Right atrium auricular region (tissue), 2 donors: Measurements from ENCODE around the gene SNRNP200. TPM values are rescaled to one million over a fixed set of nuclear protein-coding genes. Genes with fewer than 3 reads are reported as not detected.
A peak's percentile ranks its signal among the peaks of the same experiment; 100 is the strongest.
"Not testable (repeated sequence)": the region's sequence is repeated elsewhere in the genome, so short reads cannot be mapped to it uniquely, and the experiment has no call there.

Source experiments
- DNase-seq: peaks from one replicate; pipeline ENCODE4 v3.0.0-alpha.2; 2019; ENCODE audit warnings: low spot score
- H3K27ac ChIP-seq, 2 donors: fragments of 200-600 bp; sonication (generic); 1 replicate in 1 of 2; 2 replicates in 1 of 2; pipeline ENCODE4 v1.5.1; 2016 to 2019
- H3K27me3 ChIP-seq, 2 donors: fragments of 200-600 bp; sonication (generic); one replicate each; pipeline versions ENCODE4 v1.5.1 to v1.6.0; 2017 to 2019
- H3K36me3 ChIP-seq: fragments of 200-600 bp; sonication (generic); one replicate; pipeline ENCODE4 v1.5.1; 2016
- H3K4me1 ChIP-seq, 2 donors: fragments of 200-600 bp; sonication (generic); one replicate each; pipeline versions ENCODE4 v1.5.1 to v1.6.0; 2017 to 2019
- H3K4me3 ChIP-seq, 2 donors: fragments of 200-600 bp; sonication (generic); 1 replicate in 1 of 2; 2 replicates in 1 of 2; pipeline ENCODE4 v1.5.1; 2017 to 2019; ENCODE audit warnings: mild to moderate bottlenecking in 1 of 2, moderate library complexity in 1 of 2
- H3K9me3 ChIP-seq, 2 donors: fragments of 200-600 bp; sonication (generic); one replicate each; pipeline ENCODE4 v1.5.1; 2019
- total RNA-seq, 2 donors: library from RNA; depleted of rRNA; stranded (reverse); fragments of >200 nt; gene quantifications; one replicate each; pipeline ENCODE4 v1.1.0, GENCODE V29; 2016
- TF ChIP-seq, protein P1 (sequence below), 2 donors: fragments of 200-600 bp; sonication (generic); IDR thresholded peaks; one replicate each; pipeline ENCODE4 v1.5.1; 2019; ENCODE audit warnings: antibody characterized with exemption in 2 of 2

Gene SNRNP200
- total RNA-seq, 2 donors from 2014 or later: 42.2 to 68.8 TPM

DNA sequence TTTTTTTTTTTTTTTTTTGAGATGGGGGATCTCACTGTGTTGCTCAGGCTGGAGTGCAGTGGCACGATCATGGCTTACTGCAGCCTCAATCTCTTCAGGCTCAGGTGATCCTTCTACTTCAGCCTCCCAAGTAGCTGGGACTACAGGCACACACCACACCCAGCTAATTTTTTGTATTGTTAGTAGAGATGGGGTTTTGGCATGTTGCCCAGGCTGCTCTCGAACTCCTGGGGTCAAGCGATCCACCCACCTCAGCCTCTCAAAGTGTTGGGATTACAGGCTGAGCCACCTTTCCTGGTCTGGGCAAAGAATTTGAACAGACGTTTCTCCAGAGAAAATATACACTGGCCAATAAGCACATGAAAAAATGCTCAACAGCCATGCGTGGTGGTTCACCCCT is 2.9 kb upstream of the SNRNP200 start:
- TF ChIP-seq, protein P1, sequence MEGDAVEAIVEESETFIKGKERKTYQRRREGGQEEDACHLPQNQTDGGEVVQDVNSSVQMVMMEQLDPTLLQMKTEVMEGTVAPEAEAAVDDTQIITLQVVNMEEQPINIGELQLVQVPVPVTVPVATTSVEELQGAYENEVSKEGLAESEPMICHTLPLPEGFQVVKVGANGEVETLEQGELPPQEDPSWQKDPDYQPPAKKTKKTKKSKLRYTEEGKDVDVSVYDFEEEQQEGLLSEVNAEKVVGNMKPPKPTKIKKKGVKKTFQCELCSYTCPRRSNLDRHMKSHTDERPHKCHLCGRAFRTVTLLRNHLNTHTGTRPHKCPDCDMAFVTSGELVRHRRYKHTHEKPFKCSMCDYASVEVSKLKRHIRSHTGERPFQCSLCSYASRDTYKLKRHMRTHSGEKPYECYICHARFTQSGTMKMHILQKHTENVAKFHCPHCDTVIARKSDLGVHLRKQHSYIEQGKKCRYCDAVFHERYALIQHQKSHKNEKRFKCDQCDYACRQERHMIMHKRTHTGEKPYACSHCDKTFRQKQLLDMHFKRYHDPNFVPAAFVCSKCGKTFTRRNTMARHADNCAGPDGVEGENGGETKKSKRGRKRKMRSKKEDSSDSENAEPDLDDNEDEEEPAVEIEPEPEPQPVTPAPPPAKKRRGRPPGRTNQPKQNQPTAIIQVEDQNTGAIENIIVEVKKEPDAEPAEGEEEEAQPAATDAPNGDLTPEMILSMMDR (IDR thresholded peaks at IDR 0.05): no peak
- Histone ChIP-seq H3K9me3 (no peaks in the 10 kb centered on the region), H3K27ac (no peak overlapping the region), H3K36me3 (peaks cover 7% of the 10 kb centered on the region), H3K4me3 (no peak overlapping the region), H3K27me3 (no peaks in the 10 kb centered on the region), H3K4me1 (peaks cover 0 to 15% of the 10 kb centered on the region in 2 donors)
- no peak for DNase-seq

DNA sequence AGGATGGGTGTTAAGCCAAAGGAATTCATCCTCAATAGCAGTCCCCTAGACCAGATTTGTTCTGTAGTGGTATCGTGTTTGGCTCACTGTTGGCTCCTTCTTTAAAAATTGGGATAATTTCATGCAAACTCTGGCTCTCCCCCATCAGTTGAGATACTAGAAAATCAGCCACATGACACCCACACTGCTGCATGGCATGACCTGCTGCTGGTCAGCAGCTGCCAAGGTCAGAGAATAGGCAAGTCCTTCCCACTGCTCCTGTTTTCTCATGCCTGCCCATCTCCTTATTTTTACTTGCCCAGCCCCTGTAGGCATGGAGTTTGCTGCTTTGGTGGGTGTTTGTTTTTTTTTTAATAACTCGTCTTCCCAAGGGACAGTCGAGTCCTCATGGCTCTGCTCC is 1.0 kb upstream of the SNRNP200 start:
- DNase-seq: no peak
- Histone ChIP-seq H3K4me1 (peaks cover 0 to 15% of the 10 kb centered on the region in 2 donors), H3K9me3 (no peaks in the 10 kb centered on the region), H3K36me3 (peaks cover 26% of the 10 kb centered on the region), H3K4me3 (peak overlapping the region; percentile 77 to 86), H3K27ac (peak overlapping the region; percentile 87 to 91), H3K27me3 (no peaks in the 10 kb centered on the region)
- TF ChIP-seq, protein P1 (IDR thresholded peaks at IDR 0.05): no peak

DNA sequence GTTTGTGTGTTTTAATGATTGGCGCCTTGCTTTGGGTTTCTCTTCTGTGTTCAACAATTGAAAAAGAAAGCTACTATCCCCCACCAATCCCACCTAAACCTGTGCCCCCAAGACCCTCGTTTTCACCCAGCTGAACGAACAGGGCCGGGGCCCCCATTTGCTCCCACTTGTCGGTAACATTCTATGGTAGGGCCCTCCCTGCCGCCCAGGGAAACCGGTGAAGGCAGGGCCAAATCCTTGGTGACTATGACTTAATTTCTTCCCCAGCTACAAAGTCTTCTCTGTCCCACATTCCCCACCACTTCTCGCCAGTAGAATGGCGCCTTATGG is 598 bp upstream of the SNRNP200 start:
- peaks cover 0 to 15% of the 10 kb centered on the region in 2 donors for H3K4me1 ChIP-seq
- DNase-seq: no peak
- no peaks in the 10 kb centered on the region for H3K9me3 ChIP-seq
- peaks cover 30% of the 10 kb centered on the region for H3K36me3 ChIP-seq
- no peaks in the 10 kb centered on the region for H3K27me3 ChIP-seq
- TF ChIP-seq, protein P1 (IDR thresholded peaks at IDR 0.05): no peak
- H3K27ac ChIP-seq: peak overlapping the region; percentile 87 to 91
- H3K4me3 ChIP-seq: peak overlapping the region; percentile 77 to 86

DNA sequence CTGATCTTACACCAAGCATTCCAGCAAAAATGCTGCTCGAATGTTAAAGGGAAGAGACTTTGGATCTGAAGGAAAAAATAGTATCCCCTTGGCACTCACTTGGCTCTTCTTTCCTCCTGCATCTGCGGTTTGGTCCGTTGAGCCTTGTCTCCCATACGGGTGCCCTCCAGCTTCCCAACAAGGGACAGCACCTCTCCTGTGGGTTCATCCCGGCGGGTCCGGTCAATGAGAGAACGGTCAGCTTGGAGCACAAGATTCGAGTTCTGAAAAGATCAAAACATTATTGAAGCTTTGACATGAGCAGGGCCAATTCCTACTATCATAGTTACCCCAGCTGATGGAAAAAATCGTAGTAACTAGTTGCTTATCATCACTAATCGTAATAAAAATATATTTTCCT is 740 bp downstream of the SNRNP200 start:
- Histone ChIP-seq H3K36me3 (peaks cover 44% of the 10 kb centered on the region), H3K27me3 (no peaks in the 10 kb centered on the region), H3K27ac (no peak overlapping the region), H3K9me3 (no peaks in the 10 kb centered on the region), H3K4me1 (peaks cover 0 to 15% of the 10 kb centered on the region in 2 donors), H3K4me3 (peak overlapping the region; percentile 77 to 86)
- no peak for DNase-seq
- TF ChIP-seq, protein P1 (IDR thresholded peaks at IDR 0.05): no peak

DNA sequence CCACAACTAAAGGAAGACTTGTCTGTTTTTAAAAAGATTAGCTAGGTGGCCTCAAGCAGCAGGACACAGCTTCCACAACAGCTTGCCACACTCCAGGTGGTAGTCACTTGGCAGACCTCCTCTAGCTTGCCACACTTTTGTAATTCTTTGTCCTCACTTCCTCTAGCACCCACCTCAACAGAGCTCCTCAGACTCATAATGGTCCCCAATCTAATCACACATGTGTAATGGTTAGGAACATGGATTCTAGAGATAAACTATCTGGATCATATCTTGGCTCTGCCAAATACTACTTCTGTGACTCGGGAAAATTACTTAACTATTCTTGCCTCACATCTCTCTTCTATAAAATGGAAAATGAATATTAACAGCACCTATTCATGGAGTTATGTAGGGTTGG is 3.5 kb downstream of the SNRNP200 start:
- H3K36me3 ChIP-seq: peaks cover 71% of the 10 kb centered on the region
- H3K27me3 ChIP-seq: no peaks in the 10 kb centered on the region
- TF ChIP-seq, protein P1 (IDR thresholded peaks at IDR 0.05): no peak
- H3K4me1 ChIP-seq: peaks cover 0 to 15% of the 10 kb centered on the region in 2 donors
- no peak for DNase-seq
- H3K4me3 ChIP-seq: no peak overlapping the region
- no peak overlapping the region for H3K27ac ChIP-seq
- H3K9me3 ChIP-seq: no peaks in the 10 kb centered on the region

DNA sequence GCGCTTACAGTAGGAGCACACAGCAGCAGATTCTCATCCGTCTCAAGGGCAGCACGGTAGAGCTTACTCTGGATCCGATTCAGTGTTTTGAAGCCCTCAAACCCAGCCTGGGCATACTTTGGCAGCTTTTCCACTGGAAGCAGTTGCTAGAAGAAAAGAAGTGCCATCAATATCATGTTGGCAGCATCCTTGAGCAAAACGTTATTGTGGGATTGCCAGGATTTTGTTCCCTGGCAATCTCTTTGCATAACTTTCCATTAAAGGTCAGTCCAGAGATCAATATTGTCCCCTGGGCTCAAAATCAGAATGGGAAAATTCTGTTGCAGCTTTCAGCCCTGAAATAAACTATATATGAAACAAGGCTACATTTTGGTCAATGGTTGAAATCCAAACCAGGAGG is 8.4 kb downstream of the SNRNP200 start:
- Histone ChIP-seq H3K4me3 (no peak overlapping the region), H3K36me3 (peaks cover 99% of the 10 kb centered on the region), H3K27ac (no peak overlapping the region), H3K27me3 (no peaks in the 10 kb centered on the region), H3K4me1 (no peaks in the 10 kb centered on the region), H3K9me3 (no peaks in the 10 kb centered on the region)
- DNase-seq: no peak
- TF ChIP-seq, protein P1 (IDR thresholded peaks at IDR 0.05): no peak

DNA sequence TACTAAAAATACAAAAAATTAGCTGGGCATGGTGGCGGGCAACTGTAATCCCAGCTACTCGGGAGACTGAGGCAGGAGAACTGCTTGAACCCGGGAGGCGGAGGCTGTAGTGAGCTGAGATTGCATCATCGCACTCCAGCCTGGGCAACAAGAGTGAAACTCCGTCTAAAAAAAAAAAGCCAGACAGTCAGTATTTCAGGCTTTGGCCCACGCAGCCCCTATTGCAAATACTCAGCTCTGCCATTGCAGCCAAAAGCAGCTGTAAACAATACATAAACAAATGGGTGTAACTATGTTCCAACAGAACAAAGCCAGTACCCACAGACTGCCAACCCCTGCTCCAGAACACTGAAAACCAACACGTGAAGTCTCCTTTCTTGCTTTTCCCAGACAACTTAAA is 11.1 kb downstream of the SNRNP200 start:
- H3K4me1 ChIP-seq, DNase-seq, H3K4me3 ChIP-seq, H3K9me3 ChIP-seq, H3K27ac ChIP-seq, H3K27me3 ChIP-seq: not testable (repeated sequence)
- H3K36me3 ChIP-seq: peaks cover 99% of the 10 kb centered on the region
